ENCODE measurements around the gene ADAMTSL1. TPM values are rescaled to one million over a fixed set of nuclear protein-coding genes. Genes with fewer than 3 reads are reported as not detected.

ADAMTSL1 gene
- total and polyA plus RNA-seq, 2 of the 13 experiments (the other 11 are each of a cell fraction or from before 2014, with no cell fraction given): not detected

DNA sequence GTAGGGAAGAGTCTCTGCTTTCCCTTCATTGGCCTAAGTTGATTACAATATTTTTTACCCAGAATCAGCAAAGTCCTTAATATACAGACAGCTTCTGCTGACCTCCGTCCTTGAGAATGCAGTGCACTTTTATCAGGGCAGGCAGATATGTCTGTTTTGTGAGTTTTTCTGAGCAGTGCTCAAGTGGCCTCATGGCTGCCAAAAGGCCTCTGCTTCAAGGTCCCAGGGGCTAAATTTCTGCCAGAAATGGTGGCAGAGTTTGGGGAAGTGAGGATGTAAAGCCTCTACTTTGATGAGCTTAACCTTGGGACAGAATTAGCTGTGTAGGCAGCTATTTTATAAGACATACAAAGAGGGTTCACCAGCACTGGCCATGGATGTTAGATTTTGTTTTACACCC, 275.8 kb downstream of the ADAMTSL1 start (continued):
- TF ChIP-seq ARID4A (CRISPR knock-in tag; IDR thresholded peaks at IDR 0.05; ENCODE audit: borderline replicate concordance) (no peak), ZNF12 (CRISPR knock-in tag; IDR thresholded peaks at IDR 0.05) (no peak), HHEX (CRISPR knock-in tag; IDR thresholded peaks at IDR 0.05) (no peak), ZBTB39 (CRISPR knock-in tag; IDR thresholded peaks at IDR 0.05) (no peak), ZNF781 (CRISPR knock-in tag; IDR thresholded peaks at IDR 0.05; ENCODE audit: borderline replicate concordance, not compliant biosample characterization) (no peak), TCF7 (IDR thresholded peaks at IDR 0.05; ENCODE audit: low read depth) (no peak)
- TF ChIP-seq, protein P1, sequence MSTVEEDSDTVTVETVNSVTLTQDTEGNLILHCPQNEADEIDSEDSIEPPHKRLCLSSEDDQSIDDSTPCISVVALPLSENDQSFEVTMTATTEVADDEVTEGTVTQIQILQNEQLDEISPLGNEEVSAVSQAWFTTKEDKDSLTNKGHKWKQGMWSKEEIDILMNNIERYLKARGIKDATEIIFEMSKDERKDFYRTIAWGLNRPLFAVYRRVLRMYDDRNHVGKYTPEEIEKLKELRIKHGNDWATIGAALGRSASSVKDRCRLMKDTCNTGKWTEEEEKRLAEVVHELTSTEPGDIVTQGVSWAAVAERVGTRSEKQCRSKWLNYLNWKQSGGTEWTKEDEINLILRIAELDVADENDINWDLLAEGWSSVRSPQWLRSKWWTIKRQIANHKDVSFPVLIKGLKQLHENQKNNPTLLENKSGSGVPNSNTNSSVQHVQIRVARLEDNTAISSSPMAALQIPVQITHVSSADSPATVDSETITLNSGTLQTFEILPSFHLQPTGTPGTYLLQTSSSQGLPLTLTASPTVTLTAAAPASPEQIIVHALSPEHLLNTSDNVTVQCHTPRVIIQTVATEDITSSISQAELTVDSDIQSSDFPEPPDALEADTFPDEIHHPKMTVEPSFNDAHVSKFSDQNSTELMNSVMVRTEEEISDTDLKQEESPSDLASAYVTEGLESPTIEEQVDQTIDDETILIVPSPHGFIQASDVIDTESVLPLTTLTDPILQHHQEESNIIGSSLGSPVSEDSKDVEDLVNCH (CRISPR knock-in tag; IDR thresholded peaks at IDR 0.05): no peak

Measured in HepG2 (cell line).